ENCODE results near the gene MAGED2. TPM values are rescaled to one million over a fixed set of nuclear protein-coding genes. Genes with fewer than 3 reads are reported as not detected.
A peak's percentile ranks its signal among the peaks of the same experiment; 100 is the strongest.
"Not testable (repeated sequence)": the region's sequence is repeated elsewhere in the genome, so short reads cannot be mapped to it uniquely, and the experiment has no call there.

Gene MAGED2
- polyA plus RNA-seq, 1 experiment: 368 TPM

DNA sequence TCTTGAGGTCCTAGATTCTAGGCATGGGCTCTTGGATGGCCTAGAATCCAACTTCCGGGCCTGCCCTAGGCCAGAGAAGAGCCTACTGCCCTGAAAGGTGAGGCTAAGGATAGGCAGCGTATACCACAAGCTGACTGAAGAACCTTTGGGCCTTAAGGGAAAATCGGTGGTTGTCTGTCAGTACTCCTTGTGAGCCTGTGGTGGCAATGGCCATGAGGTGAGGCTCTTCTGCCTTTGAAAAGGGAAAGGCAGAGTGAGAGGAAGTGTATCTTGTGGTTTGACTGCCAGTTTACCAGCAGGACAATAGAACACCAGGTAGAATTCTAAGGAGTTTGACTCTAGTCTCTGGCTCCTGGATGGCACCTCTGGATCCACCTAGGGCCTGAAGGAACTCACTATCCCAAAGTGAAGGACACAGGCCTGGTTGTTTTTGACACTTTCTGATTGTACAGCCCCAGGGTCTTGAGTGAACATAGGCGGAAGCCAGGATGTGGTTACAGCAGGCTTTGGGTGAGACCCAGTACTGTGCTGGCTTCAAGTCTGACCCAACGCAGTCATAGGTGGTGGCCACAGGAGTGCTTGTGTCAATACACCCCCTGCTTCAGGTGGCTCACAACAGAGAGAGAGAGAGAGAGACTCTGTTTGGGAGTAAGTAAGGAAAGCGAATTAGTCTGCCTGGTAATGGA is 30.4 kb upstream of the MAGED2 start:
- DNase-seq (ENCODE audit: low read depth, low spot score): no peak
- TF ChIP-seq, protein P1, sequence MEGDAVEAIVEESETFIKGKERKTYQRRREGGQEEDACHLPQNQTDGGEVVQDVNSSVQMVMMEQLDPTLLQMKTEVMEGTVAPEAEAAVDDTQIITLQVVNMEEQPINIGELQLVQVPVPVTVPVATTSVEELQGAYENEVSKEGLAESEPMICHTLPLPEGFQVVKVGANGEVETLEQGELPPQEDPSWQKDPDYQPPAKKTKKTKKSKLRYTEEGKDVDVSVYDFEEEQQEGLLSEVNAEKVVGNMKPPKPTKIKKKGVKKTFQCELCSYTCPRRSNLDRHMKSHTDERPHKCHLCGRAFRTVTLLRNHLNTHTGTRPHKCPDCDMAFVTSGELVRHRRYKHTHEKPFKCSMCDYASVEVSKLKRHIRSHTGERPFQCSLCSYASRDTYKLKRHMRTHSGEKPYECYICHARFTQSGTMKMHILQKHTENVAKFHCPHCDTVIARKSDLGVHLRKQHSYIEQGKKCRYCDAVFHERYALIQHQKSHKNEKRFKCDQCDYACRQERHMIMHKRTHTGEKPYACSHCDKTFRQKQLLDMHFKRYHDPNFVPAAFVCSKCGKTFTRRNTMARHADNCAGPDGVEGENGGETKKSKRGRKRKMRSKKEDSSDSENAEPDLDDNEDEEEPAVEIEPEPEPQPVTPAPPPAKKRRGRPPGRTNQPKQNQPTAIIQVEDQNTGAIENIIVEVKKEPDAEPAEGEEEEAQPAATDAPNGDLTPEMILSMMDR (IDR thresholded peaks at IDR 0.05; ENCODE audit: low read depth, low read length): no peak
- Histone ChIP-seq H3K9me3 (ENCODE audit: control insufficient read depth, insufficient read depth, low read length) (no peaks in the 10 kb centered on the region), H3K4me3 (ENCODE audit: low read depth, low read length) (no peak overlapping the region), H3K27ac (ENCODE audit: low read depth, low read length) (no peak overlapping the region), H3K27me3 (ENCODE audit: control insufficient read depth, insufficient read depth, low read length) (no peaks in the 10 kb centered on the region)
- ChIA-PET CTCF (no interaction called here), POLR2A (no interaction called here)

DNA sequence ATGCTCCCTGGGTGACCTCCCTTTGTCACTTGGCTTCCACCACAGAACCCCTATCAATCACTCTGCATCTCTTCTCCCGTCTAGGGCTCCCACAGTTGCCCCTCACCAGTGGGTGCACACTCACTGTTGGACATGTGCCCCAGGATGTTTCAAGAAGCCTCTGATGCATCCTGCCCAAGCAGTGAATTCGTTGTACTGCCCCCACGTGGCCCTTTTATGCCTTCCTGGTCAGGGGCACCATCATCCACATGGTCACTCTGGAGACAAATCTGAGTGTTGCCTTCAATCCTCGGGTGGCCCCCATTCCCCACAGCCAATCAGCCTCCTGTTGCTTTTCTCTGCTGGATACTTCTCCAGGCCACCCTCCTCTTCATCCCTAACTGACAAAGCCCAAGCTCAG is 21.6 kb upstream of the MAGED2 start:
- DNase-seq (ENCODE audit: low read depth, low spot score): no peak

DNA sequence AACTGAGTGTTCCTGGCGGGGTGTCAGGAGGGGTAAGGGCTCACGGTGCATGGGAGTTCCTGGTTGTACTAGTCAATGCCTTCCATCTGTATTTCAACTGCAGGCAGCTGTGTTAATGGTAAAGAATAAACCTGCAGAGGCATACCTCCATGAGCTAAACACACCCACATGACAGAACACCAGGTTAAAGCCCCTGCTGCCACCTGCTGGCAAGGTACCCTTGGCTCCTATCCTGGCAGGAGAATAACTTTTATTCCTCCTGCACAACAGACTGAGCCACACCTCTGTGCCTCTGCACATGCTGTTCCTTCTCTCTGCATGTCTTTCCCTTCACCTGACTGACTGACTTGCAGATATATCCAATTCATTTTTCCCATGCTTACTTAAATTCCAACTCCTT is 20.6 kb upstream of the MAGED2 start:
- no peaks in the 10 kb centered on the region for H3K27me3 ChIP-seq (ENCODE audit: control insufficient read depth, insufficient read depth, low read length)
- no peaks in the 10 kb centered on the region for H3K9me3 ChIP-seq (ENCODE audit: control insufficient read depth, insufficient read depth, low read length)
- H3K27ac ChIP-seq (ENCODE audit: low read depth, low read length): no peak overlapping the region
- CTCF ChIA-PET: no interaction called here
- H3K4me3 ChIP-seq (ENCODE audit: low read depth, low read length): no peak overlapping the region
- TF ChIP-seq, protein P1 (IDR thresholded peaks at IDR 0.05; ENCODE audit: low read depth, low read length): no peak
- DNase-seq (ENCODE audit: low read depth, low spot score): no peak
- POLR2A ChIA-PET: no interaction called here

More for the DNA sequence above, 21.6 kb upstream of the MAGED2 start:
- no peak overlapping the region for H3K27ac ChIP-seq (ENCODE audit: low read depth, low read length)
- H3K4me3 ChIP-seq (ENCODE audit: low read depth, low read length): no peak overlapping the region
- ChIA-PET POLR2A (no interaction called here), CTCF (no interaction called here)
- TF ChIP-seq, protein P1 (IDR thresholded peaks at IDR 0.05; ENCODE audit: low read depth, low read length): peak; percentile 13; the same call in 1 of the 2 replicates
- H3K27me3 ChIP-seq (ENCODE audit: control insufficient read depth, insufficient read depth, low read length): no peaks in the 10 kb centered on the region
- H3K9me3 ChIP-seq (ENCODE audit: control insufficient read depth, insufficient read depth, low read length): no peaks in the 10 kb centered on the region

DNA sequence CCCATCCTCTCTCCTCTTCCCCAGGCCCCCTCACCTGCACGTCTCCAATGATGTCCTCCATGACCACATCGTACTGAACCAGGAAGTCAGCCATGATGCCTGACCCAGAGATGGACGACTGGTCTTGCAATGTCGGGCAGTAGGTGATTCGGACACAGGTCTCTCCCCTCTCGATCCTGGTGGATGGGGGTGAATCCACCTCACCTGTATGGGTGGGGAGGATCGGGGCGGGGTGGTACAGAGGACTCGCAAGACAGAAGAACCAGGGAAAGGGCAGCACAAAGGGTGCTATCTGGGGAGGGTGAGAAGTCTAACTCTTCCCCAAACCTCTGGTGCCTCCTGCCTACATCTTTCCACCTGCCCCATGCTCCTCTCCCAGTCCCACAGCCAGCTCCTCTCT is 19.1 kb upstream of the MAGED2 start:
- no peak overlapping the region for H3K4me3 ChIP-seq (ENCODE audit: low read depth, low read length)
- DNase-seq (ENCODE audit: low read depth, low spot score): no peak
- ChIA-PET CTCF (no interaction called here), POLR2A (no interaction called here)
- H3K27me3 ChIP-seq (ENCODE audit: control insufficient read depth, insufficient read depth, low read length): no peaks in the 10 kb centered on the region
- H3K9me3 ChIP-seq (ENCODE audit: control insufficient read depth, insufficient read depth, low read length): no peaks in the 10 kb centered on the region
- TF ChIP-seq, protein P1 (IDR thresholded peaks at IDR 0.05; ENCODE audit: low read depth, low read length): no peak
- H3K27ac ChIP-seq (ENCODE audit: low read depth, low read length): no peak overlapping the region

DNA sequence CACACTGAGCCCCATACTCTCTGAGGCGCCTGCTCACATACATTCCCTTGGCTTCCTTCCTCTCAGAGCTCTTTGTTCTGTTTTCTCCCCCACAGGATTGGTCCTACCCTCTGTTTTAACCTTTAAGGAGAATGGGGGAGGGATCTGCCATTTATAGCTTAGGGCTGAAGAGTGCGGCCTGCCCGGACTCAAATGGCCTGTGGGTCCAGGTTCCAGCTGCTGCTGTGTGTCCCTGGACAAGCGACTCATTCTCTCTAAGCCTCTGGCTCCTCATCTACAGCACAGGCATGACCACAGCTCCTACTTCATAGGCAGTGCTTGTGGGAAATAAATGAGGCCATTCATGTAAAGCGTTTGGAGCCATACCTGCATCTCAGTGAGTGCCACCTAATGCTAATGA is 18.1 kb upstream of the MAGED2 start:
- CTCF ChIA-PET; H3K4me3 ChIP-seq (ENCODE audit: low read depth, low read length); H3K27me3 ChIP-seq (ENCODE audit: control insufficient read depth, insufficient read depth, low read length); POLR2A ChIA-PET; DNase-seq (ENCODE audit: low read depth, low spot score); H3K27ac ChIP-seq (ENCODE audit: low read depth, low read length); H3K9me3 ChIP-seq (ENCODE audit: control insufficient read depth, insufficient read depth, low read length): not testable (repeated sequence)

All from AG04450 (cell line).